ENCODE measurements around the gene AGBL4.

DNA sequence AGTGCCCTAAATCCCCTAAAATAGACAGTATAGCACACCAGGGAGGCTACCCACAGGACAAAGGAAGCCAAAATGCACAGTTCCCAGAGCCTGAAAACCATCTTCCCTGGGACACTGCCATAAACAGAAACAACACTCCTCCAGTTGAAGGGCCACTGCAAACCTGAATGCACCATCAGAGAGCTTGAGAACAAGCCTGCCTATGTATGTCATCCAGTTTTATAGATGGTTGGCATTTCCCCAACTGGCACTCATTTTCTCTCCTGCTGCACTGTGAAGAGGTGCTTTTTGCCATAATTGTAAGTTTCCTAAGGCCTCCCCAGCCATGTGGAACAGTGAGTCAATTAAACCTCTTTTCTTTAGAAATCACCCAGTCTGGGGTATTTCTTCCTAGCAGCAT, 169.0 kb downstream of the AGBL4 start:
- TF ChIP-seq POLR2A (IDR thresholded peaks at IDR 0.05; ENCODE audit: low read depth, low read length) (no peak), POLR2AphosphoS5 (IDR thresholded peaks at IDR 0.05; ENCODE audit: low read depth, low read length) (no peak), TAF1 (IDR thresholded peaks at IDR 0.05; ENCODE audit: low read depth, low read length) (no peak)
